NCI-H2227 (cell line): ENCODE data around the gene PPARG.
"Not testable (repeated sequence)": the region's sequence is repeated elsewhere in the genome, so short reads cannot be mapped to it uniquely, and the experiment has no call there.

ENCODE experiments used
- DNase-seq: peaks from one replicate; lab custom pipeline; 2025; ENCODE audit not compliant: unreplicated experiment; lab: John Stamatoyannopoulos, UW

Gene PPARG

DNA sequence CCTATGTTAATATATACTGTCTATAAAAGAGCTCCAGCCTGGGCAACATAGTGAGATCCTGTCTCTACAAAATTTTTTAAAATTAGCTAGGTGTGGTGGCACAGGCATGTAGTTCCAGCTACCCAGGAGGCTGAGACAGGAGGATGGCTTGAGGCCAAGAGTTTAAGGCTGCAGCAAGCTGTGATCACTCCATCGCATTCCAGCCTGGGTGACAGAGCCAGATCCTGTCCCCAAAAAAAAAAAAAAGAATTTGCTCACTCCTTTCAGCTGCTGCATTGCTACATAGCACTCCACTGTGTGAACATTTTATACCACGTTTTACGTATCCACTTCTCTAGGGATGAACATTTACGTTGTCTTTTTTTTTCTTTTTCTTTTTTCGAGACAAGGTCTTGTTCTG is 189.5 kb downstream of the PPARG start:
- DNase-seq: no peak

DNA sequence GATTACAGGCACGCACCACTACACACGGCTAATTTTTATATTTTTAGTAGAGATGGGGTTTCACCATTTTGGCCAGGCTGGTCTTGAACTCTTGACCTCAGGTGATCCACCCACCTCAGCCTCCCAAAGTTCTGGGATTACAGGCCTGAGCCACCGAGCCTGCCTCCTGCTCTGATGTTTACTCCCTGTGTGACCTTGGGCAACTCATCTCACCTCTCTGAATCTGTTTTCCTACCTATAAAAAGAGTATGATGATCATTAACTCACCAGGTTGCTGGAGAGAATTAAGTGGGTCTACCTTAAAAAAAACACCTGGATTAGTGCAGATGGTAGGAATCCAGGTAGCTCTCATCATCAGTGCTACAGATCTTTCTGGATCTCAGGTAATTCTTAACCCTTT is 190.3 kb downstream of the PPARG start:
- not testable (repeated sequence) for DNase-seq

- peak; percentile 45 for DNase-seq
These were observed 191.1 kb downstream of the PPARG start for GRCh38 chr3:12479919-12480427.

GRCh38 chr3:12483410-12483809 is 194.5 kb downstream of the PPARG start:
- peak; percentile 26 for DNase-seq

GRCh38 chr3:12483872-12484197 is 195.0 kb downstream of the PPARG start:
- DNase-seq: no peak
